Measurements from ENCODE around the gene COL28A1. TPM values are rescaled to one million over a fixed set of nuclear protein-coding genes. Genes with fewer than 3 reads are reported as not detected.
A peak's percentile ranks its signal among the peaks of the same experiment; 100 is the strongest.
"Not testable (repeated sequence)": the region's sequence is repeated elsewhere in the genome, so short reads cannot be mapped to it uniquely, and the experiment has no call there.

Gene COL28A1
- total and polyA plus RNA-seq, 5 donors from 2014 or later: 0.35 TPM; not detected in 4

DNA sequence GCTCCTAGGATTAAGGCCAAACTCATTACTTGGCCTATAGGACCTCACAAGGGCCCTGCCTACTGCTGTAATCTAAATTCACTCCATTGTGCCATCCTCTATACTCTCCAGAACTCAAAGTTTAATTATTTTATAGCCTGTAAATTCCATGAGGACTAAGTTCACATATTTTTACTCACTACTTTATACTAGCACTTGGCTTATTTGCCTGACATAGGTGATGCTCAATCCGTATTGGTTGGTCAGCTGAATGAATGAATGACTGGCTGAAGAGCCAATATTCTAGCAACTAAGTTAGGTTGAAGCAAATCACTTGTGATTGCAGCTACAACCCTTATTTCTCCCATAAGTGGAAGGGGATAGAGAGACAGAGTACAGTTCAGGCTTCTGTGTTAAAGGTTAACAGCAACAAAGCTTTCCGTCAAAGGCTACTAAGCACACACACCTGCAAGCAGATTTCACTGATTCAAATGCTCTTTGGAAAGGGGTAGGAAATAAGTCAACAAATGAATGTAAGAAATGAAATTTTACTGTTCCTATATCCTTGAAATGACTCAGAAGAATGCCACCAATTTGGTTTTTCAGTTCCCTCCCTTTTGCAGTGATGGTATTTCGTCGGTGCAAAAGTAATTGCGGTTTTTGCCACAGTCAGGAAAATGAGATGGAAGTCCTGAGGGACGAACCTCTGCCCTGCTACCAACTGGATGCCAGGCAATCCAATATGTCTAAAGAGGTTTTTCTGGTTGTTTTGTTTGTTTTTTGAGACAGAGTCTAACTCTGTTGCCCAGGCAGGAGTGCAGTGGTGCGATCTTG is 120.7 kb downstream of the COL28A1 start:
- Histone ChIP-seq H3K9me3 (ENCODE audit: control insufficient read depth in 2 of 2, low read length in 2 of 2) (no peaks in the 10 kb centered on the region), H3K27me3 (ENCODE audit: control insufficient read depth, insufficient read depth, low read length) (peaks cover 6% of the 10 kb centered on the region), H3K36me3 (ENCODE audit: control insufficient read depth, insufficient read depth, low read length) (no peaks in the 10 kb centered on the region), H3K4me3 (ENCODE audit: low read depth, low read length) (no peak overlapping the region), H3K27ac (ENCODE audit: insufficient read depth, low read length, poor library complexity, severe bottlenecking) (no peak overlapping the region), H3K4me1 (ENCODE audit: control insufficient read depth, insufficient read depth, low read length, poor library complexity, severe bottlenecking) (no peaks in the 10 kb centered on the region)
- DNase-seq (no peak), ATAC-seq (ENCODE audit: low read depth in 2 of 2) (no peak)
- no peak overlapping the region for H3K27ac Mint-ChIP-seq
- H3K9me3 Mint-ChIP-seq: peaks cover 0 to 6% (median 0%) of the 10 kb centered on the region in 7 donors
- no peaks in the 10 kb centered on the region for H3K36me3 Mint-ChIP-seq
- no peak overlapping the region for H3K4me3 Mint-ChIP-seq
- peaks cover 12% of the 10 kb centered on the region for H3K27me3 Mint-ChIP-seq
- peaks cover 0 to 6% (median 1%) of the 10 kb centered on the region in 4 donors for H3K4me1 Mint-ChIP-seq

DNA sequence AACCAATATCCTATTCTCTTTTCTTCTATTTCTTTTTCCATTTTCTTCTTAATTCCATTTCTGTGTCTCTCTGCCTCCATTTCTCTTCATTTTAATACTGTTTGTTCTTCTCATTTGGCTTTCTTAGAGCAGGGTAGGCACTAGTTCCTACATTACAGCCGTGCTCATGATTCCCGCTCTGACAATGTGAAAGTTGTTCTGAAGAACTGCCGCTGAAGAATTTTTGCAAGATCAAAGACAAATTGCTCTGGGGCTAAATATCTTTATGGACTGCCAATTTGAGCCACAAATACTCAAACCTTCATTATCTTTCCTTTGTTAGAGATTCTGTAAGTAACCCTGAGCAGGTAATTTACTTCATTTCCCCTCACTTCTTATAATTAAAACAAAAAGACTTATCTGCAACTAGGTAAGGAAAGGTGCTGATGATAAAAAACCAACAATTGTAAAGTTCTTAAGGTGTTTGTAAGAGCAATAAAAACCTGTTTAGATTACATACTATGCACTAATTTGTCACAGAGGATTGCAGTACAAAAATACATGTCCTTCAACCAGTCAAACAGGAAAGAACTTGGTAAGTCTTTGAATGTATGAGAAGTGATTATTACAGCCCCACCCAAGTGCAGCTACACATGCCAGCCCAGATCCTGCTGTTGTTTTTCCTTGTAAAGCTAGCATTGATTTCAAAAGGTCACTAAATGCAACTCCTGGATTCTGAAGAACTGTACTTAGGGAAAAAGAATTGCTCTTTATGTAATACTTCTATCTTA is 127.5 kb downstream of the COL28A1 start:
- no peaks in the 10 kb centered on the region for H3K4me1 ChIP-seq (ENCODE audit: control insufficient read depth, insufficient read depth, low read length, poor library complexity, severe bottlenecking)
- Mint-ChIP-seq H3K4me1 (peaks cover 0 to 3% (median 0%) of the 10 kb centered on the region in 4 donors), H3K4me3 (no peak overlapping the region), H3K9me3 (peaks cover 0 to 11% (median 0%) of the 10 kb centered on the region in 7 donors), H3K27me3 (peaks cover 30% of the 10 kb centered on the region), H3K36me3 (no peaks in the 10 kb centered on the region), H3K27ac (peak overlapping the region in 1 of 3 donors; percentile 23)
- no peak overlapping the region for H3K4me3 ChIP-seq (ENCODE audit: low read depth, low read length)
- DNase-seq: no peak
- no peak overlapping the region for H3K27ac ChIP-seq (ENCODE audit: insufficient read depth, low read length, poor library complexity, severe bottlenecking)
- no peaks in the 10 kb centered on the region for H3K9me3 ChIP-seq (ENCODE audit: control insufficient read depth in 2 of 2, low read length in 2 of 2)
- H3K27me3 ChIP-seq (ENCODE audit: control insufficient read depth, insufficient read depth, low read length): peaks cover 12% of the 10 kb centered on the region
- no peak for ATAC-seq (ENCODE audit: low read depth in 2 of 2)
- no peaks in the 10 kb centered on the region for H3K36me3 ChIP-seq (ENCODE audit: control insufficient read depth, insufficient read depth, low read length)

DNA sequence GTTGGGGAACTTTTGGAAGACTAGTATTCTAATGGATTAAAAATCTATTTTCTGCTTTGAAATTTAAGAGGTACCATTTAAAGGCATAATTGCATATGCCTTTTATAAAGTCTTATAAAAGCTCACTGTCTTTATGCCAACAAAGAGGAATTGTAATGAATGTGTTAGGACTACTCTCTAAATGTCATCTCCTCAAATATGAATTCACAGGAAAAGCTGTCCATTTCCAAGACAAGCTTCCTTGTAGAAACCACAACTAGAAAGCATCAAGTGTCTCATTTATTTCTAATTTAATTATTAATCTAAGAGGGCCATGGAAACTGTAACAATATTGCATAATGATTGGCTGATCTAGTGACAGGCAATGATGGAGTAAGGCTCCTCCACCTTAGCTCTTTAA is 130.2 kb downstream of the COL28A1 start:
- H3K4me3 ChIP-seq (ENCODE audit: low read depth, low read length): no peak overlapping the region
- no peaks in the 10 kb centered on the region for H3K36me3 ChIP-seq (ENCODE audit: control insufficient read depth, insufficient read depth, low read length)
- Mint-ChIP-seq H3K36me3 (no peaks in the 10 kb centered on the region), H3K9me3 (peaks cover 0 to 8% (median 2%) of the 10 kb centered on the region in 7 donors), H3K27me3 (peaks cover 31% of the 10 kb centered on the region), H3K27ac (no peak overlapping the region), H3K4me1 (peaks cover 0 to 3% (median 0%) of the 10 kb centered on the region in 4 donors), H3K4me3 (no peak overlapping the region)
- no peaks in the 10 kb centered on the region for H3K4me1 ChIP-seq (ENCODE audit: control insufficient read depth, insufficient read depth, low read length, poor library complexity, severe bottlenecking)
- ATAC-seq (ENCODE audit: low read depth in 2 of 2) (no peak), DNase-seq (no peak)
- H3K27ac ChIP-seq (ENCODE audit: insufficient read depth, low read length, poor library complexity, severe bottlenecking): no peak overlapping the region
- H3K27me3 ChIP-seq (ENCODE audit: control insufficient read depth, insufficient read depth, low read length): peaks cover 5% of the 10 kb centered on the region
- H3K9me3 ChIP-seq (ENCODE audit: control insufficient read depth in 2 of 2, low read length in 2 of 2): no peaks in the 10 kb centered on the region

DNA sequence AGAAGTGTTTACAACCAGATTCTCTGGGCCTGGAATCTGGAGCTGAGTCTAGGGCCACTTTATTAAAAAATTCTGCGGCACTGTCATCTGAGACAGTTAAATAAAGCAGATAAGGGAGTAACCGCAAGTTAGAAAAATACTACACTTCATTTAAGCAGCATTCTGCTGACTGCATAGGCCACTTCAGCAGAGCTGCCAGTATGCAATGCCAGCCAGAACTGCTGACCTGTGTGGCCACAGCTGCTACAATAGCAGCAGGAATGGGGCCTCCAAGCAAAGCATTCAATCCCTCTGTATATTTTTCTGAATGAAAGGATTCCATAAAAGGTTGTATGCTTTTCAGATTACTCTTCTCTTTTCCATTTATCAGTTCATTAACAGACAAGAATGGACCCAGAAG is 136.0 kb downstream of the COL28A1 start:
- Mint-ChIP-seq H3K36me3 (no peaks in the 10 kb centered on the region), H3K27me3 (peaks cover 24% of the 10 kb centered on the region), H3K4me3 (no peak overlapping the region), H3K27ac (no peak overlapping the region), H3K9me3 (peaks cover 0 to 3% (median 0%) of the 10 kb centered on the region in 7 donors), H3K4me1 (no peaks in the 10 kb centered on the region)
- Histone ChIP-seq H3K9me3 (ENCODE audit: control insufficient read depth in 2 of 2, low read length in 2 of 2) (no peaks in the 10 kb centered on the region), H3K27ac (ENCODE audit: insufficient read depth, low read length, poor library complexity, severe bottlenecking) (no peak overlapping the region), H3K4me1 (ENCODE audit: control insufficient read depth, insufficient read depth, low read length, poor library complexity, severe bottlenecking) (no peaks in the 10 kb centered on the region), H3K36me3 (ENCODE audit: control insufficient read depth, insufficient read depth, low read length) (no peaks in the 10 kb centered on the region), H3K4me3 (ENCODE audit: low read depth, low read length) (no peak overlapping the region), H3K27me3 (ENCODE audit: control insufficient read depth, insufficient read depth, low read length) (peaks cover 2% of the 10 kb centered on the region)
- no peak for ATAC-seq (ENCODE audit: low read depth in 2 of 2)
- DNase-seq: no peak

DNA sequence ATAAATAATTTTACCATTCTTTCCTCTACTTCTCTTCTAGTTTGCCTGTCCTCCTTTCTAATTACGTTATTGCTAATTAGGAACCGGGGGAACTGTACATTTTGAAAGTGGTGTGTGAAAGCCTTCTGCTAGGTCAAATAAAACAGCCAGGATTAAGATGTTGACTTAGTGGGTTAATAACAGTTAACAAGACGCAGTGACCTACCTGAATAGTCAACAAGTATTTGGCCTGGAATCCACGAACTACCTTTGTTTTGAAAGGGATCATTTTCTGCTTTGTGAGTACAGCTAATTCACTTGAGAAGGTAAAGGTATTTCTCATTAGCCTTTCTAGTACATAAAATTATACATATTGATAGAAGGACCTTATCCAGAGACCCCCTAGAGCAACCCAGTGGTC is 139.9 kb downstream of the COL28A1 start:
- Mint-ChIP-seq H3K4me1 (no peaks in the 10 kb centered on the region), H3K27ac (no peak overlapping the region), H3K4me3 (no peak overlapping the region), H3K9me3 (peaks cover 3 to 18% (median 8%) of the 10 kb centered on the region in 7 donors), H3K27me3 (peaks cover 17% of the 10 kb centered on the region), H3K36me3 (no peaks in the 10 kb centered on the region)
- DNase-seq (no peak), ATAC-seq (ENCODE audit: low read depth in 2 of 2) (no peak)
- Histone ChIP-seq H3K4me1 (ENCODE audit: control insufficient read depth, insufficient read depth, low read length, poor library complexity, severe bottlenecking) (no peaks in the 10 kb centered on the region), H3K36me3 (ENCODE audit: control insufficient read depth, insufficient read depth, low read length) (no peaks in the 10 kb centered on the region), H3K27ac (ENCODE audit: insufficient read depth, low read length, poor library complexity, severe bottlenecking) (no peak overlapping the region), H3K4me3 (ENCODE audit: low read depth, low read length) (no peak overlapping the region), H3K9me3 (ENCODE audit: control insufficient read depth in 2 of 2, low read length in 2 of 2) (no peaks in the 10 kb centered on the region), H3K27me3 (ENCODE audit: control insufficient read depth, insufficient read depth, low read length) (no peaks in the 10 kb centered on the region)

DNA sequence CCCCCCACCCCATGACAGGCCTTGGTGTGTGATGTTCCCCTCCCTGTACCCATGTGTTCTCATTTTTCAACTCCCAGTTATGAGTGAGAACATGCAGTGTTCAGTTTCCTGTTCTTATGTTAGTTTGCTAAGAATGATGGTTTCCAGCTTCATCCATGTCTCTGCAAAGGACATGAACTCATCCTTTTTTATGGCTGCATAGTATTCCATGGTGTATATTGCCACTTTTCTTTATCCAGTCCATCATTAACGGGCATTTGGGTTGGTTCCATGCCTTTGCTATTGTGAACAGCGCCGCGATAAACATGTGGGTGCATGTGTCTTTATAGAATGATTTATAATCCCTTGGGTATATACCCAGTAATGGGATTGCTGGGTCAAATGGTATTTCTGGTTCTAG is 147.5 kb downstream of the COL28A1 start:
- DNase-seq; H3K27ac ChIP-seq (ENCODE audit: insufficient read depth, low read length, poor library complexity, severe bottlenecking); H3K27me3 ChIP-seq (ENCODE audit: control insufficient read depth, insufficient read depth, low read length); H3K4me1 Mint-ChIP-seq; H3K4me3 Mint-ChIP-seq; H3K4me1 ChIP-seq (ENCODE audit: control insufficient read depth, insufficient read depth, low read length, poor library complexity, severe bottlenecking); H3K36me3 ChIP-seq (ENCODE audit: control insufficient read depth, insufficient read depth, low read length); ATAC-seq (ENCODE audit: low read depth in 2 of 2); H3K27me3 Mint-ChIP-seq; H3K9me3 ChIP-seq (ENCODE audit: control insufficient read depth in 2 of 2, low read length in 2 of 2); H3K4me3 ChIP-seq (ENCODE audit: low read depth, low read length); H3K36me3 Mint-ChIP-seq; H3K27ac Mint-ChIP-seq: not testable (repeated sequence)
- peaks cover 4 to 21% (median 8%) of the 10 kb centered on the region in 7 donors for H3K9me3 Mint-ChIP-seq

DNA sequence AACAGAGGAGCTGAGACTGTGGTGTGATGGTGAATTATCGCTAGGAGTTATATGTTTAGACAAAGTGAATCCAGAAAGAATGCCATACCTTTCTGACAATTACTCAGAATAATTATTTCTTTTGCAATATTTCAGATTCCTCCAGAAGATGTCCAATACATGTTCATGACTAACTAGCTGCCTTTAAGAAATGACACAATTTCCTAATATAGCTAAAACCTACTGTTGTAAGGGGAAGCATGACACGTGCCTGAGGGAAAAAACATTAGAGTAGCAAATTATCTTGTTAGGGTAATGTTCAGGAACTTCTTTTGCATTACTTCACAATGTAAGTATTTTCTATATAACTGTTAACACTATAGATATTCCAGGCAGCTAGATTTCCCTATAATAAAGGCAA is 150.3 kb downstream of the COL28A1 start:
- peaks cover 7% of the 10 kb centered on the region for H3K27me3 Mint-ChIP-seq
- H3K4me3 Mint-ChIP-seq: no peak overlapping the region
- Histone ChIP-seq H3K36me3 (ENCODE audit: control insufficient read depth, insufficient read depth, low read length) (no peaks in the 10 kb centered on the region), H3K27ac (ENCODE audit: insufficient read depth, low read length, poor library complexity, severe bottlenecking) (no peak overlapping the region), H3K9me3 (ENCODE audit: control insufficient read depth in 2 of 2, low read length in 2 of 2) (peaks cover 0 to 2% of the 10 kb centered on the region in 2 experiments), H3K4me3 (ENCODE audit: low read depth, low read length) (no peak overlapping the region), H3K27me3 (ENCODE audit: control insufficient read depth, insufficient read depth, low read length) (no peaks in the 10 kb centered on the region), H3K4me1 (ENCODE audit: control insufficient read depth, insufficient read depth, low read length, poor library complexity, severe bottlenecking) (no peaks in the 10 kb centered on the region)
- H3K9me3 Mint-ChIP-seq: peaks cover 0 to 7% (median 0%) of the 10 kb centered on the region in 7 donors
- ATAC-seq (ENCODE audit: low read depth in 2 of 2) (no peak), DNase-seq (no peak)
- no peaks in the 10 kb centered on the region for H3K4me1 Mint-ChIP-seq
- no peak overlapping the region for H3K27ac Mint-ChIP-seq
- H3K36me3 Mint-ChIP-seq: no peaks in the 10 kb centered on the region
